ENCODE data around the gene NAPG.
A peak's percentile ranks its signal among the peaks of the same experiment; 100 is the strongest.
"Not testable (repeated sequence)": the region's sequence is repeated elsewhere in the genome, so short reads cannot be mapped to it uniquely, and the experiment has no call there.

NAPG gene

GRCh38 chr18:10560452-10561045, 34.7 kb downstream of the NAPG start:
- DNase-seq (ENCODE audit: low spot score), result peak; percentile 74
- TF ChIP-seq CTCF (IDR thresholded peaks at IDR 0.05; ENCODE audit: extremely low read depth, missing control alignments), result peak; percentile 36

GRCh38 chr18:10562773-10563160, 36.9 kb downstream of the NAPG start:
- no peak for DNase-seq (ENCODE audit: low spot score)
- TF ChIP-seq CTCF (IDR thresholded peaks at IDR 0.05; ENCODE audit: extremely low read depth, missing control alignments), result no peak

GRCh38 chr18:10563886-10564285, 38.1 kb downstream of the NAPG start:
- DNase-seq (ENCODE audit: low spot score), result no peak
- no peak for TF ChIP-seq CTCF (IDR thresholded peaks at IDR 0.05; ENCODE audit: extremely low read depth, missing control alignments)

GRCh38 chr18:10564975-10565773, 39.3 kb downstream of the NAPG start:
- DNase-seq (ENCODE audit: low spot score), result no peak
- no peak for TF ChIP-seq CTCF (IDR thresholded peaks at IDR 0.05; ENCODE audit: extremely low read depth, missing control alignments)

GRCh38 chr18:10565835-10566234, 40.0 kb downstream of the NAPG start:
- TF ChIP-seq CTCF (IDR thresholded peaks at IDR 0.05; ENCODE audit: extremely low read depth, missing control alignments), result no peak
- DNase-seq (ENCODE audit: low spot score), result no peak

GRCh38 chr18:10566390-10566789, 40.6 kb downstream of the NAPG start:
- TF ChIP-seq CTCF (IDR thresholded peaks at IDR 0.05; ENCODE audit: extremely low read depth, missing control alignments), result no peak
- DNase-seq (ENCODE audit: low spot score), result no peak

DNA sequence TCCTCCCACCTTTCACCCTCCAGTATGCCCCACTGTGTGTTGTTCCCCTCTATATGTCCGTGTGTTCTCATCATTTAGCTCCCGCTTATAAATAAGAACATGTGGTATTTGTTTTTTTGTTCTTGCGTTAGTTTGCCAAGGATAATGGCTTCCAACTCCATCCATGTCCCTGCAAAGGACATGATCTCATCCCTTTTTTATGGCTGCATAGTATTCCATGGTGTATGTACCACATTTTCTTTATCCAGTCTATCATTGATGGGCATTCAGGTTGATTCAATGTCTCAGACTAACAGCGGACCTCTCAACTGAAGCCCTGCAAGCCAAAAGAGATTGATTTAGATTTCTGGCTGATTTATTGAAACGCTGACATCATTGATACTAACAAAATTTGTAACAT, 44.1 kb downstream of the NAPG start:
- not testable (repeated sequence) for DNase-seq (ENCODE audit: low spot score)

GRCh38 chr18:10570622-10571021, 44.8 kb downstream of the NAPG start:
- TF ChIP-seq CTCF (IDR thresholded peaks at IDR 0.05; ENCODE audit: extremely low read depth, missing control alignments), result no peak
- DNase-seq (ENCODE audit: low spot score), result no peak

Data from GM20000 (cell line).